NCI-H128 (cell line): ENCODE data around the gene CHCHD10.

Experiments used
- DNase-seq: peaks from one replicate; lab custom pipeline; 2025; ENCODE audit not compliant: unreplicated experiment; lab: John Stamatoyannopoulos, UW

CHCHD10 gene

GRCh38 chr22:23773483-23774113 lies 5.8 kb upstream of the CHCHD10 start:
- DNase-seq: no peak

- DNase-seq: no peak
Measured at GRCh38 chr22:23772649-23773473, 5.1 kb upstream of the CHCHD10 start, which contains the start of gene MMP11. Gene MMP11 (plus strand): TSS chr22:23772849. CDS start chr22:23772871, 22 bp downstream.

DNA sequence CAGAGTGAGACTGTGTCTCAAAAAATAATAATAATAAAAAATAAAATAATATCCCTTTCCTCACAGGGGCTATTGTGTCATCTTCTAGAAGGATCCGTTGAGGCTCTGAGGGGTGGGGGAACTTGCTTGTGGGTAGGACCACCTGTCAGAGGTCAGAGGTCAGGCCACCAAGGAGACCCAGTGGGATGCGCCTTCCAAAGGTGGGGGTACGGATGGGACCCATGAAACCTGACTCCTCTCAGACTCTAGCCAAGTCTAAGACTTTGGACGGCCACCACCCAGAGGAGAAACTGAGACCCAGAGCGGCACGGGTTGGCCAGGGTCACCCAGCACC lies 4.5 kb upstream of the CHCHD10 start:
- DNase-seq: no peak

- no peak for DNase-seq
Measured at GRCh38 chr22:23769321-23769965, 1.7 kb upstream of the CHCHD10 start.

DNA sequence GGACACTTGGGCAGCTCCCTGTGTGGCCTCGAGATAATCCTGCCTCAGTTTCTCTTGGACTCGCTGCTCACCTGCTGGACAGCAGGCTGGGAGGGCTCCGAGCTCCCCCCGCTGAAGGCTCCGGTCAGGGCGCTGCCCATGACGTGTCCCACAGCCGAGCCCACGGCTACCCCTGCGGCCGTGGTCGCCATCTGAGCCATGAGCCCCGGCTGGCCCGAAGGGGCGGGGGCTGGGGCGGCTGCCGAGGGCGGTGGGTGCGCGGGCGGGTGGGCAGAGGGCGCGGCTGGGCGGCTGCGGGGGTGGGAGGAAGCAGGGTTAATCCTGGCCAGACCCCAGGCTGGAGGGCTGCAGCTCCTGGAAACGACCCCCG lies 484 bp downstream of the CHCHD10 start:
- DNase-seq: no peak

GRCh38 chr22:23764899-23765881 lies 2.6 kb downstream of the CHCHD10 start:
- DNase-seq: no peak

- DNase-seq: no peak
Measured at GRCh38 chr22:23763954-23764353, 3.8 kb downstream of the CHCHD10 start.

DNA sequence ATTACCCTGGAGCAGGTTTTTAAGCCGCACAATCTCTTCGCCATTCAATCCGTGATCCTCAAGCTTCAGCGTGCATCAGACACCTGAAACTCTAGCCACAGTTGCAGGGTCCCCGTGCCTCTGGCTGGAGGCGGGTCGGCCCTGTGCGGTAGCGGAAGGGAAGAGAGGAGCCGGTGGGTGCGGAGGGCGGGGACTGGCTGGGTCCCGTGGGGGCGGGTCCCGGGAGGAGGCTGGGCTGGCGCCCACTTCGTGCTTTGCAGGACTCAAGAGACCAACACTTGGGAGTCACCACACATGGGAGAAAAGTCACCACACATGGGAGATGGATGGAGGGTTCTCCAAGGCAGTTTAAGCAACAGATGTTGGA lies 4.2 kb downstream of the CHCHD10 start:
- DNase-seq: no peak

- DNase-seq: no peak
Measured at GRCh38 chr22:23762842-23763578, 4.8 kb downstream of the CHCHD10 start, which contains the start of gene C22orf15. Gene C22orf15 (plus strand): TSS chr22:23762990. CDS start chr22:23763307, 317 bp downstream.

DNA sequence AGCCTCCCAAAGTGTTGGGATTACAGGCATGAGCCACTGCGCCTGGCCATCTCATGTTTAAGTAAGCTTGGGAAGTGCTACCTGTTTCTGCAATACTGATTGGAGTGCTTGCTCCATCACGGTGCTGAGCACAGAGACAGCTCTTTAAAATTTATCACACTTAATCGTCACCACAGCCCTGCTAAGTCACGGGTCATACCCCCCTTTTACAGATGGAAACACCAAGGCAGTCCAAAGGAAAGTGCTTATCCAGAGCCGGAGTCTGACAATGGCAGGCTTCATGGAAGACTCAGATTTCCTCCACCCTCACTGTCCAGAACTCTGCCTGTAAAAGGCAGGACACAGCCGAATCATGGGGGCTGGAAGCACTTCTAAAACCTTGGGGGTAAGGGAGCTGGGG lies 7.7 kb downstream of the CHCHD10 start:
- no peak for DNase-seq

GRCh38 chr22:23759566-23759965 lies 8.2 kb downstream of the CHCHD10 start:
- DNase-seq: no peak

- DNase-seq: no peak
Measured at GRCh38 chr22:23756891-23757290, 10.9 kb downstream of the CHCHD10 start.

DNA sequence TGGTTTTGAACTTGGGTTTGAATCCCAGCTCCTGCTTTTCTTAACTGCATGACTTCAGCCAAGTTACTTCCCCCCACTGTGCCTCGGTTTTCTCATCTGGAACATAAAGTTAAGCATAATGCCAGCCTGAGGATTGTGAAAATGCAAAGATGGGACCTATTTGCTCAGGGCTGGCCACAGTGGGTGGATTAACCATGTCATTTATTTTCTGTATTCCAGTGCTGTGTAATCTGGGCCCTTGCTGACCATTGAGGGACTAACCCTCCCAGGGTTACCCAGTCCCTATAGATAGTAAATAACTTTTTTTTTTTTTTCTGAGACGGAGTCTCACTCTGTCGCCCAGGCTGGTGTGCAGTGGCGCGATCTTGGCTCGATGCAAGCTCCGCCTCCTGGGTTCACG lies 12.1 kb downstream of the CHCHD10 start:
- no peak for DNase-seq

GRCh38 chr22:23754980-23755636 lies 12.7 kb downstream of the CHCHD10 start:
- no peak for DNase-seq

DNA sequence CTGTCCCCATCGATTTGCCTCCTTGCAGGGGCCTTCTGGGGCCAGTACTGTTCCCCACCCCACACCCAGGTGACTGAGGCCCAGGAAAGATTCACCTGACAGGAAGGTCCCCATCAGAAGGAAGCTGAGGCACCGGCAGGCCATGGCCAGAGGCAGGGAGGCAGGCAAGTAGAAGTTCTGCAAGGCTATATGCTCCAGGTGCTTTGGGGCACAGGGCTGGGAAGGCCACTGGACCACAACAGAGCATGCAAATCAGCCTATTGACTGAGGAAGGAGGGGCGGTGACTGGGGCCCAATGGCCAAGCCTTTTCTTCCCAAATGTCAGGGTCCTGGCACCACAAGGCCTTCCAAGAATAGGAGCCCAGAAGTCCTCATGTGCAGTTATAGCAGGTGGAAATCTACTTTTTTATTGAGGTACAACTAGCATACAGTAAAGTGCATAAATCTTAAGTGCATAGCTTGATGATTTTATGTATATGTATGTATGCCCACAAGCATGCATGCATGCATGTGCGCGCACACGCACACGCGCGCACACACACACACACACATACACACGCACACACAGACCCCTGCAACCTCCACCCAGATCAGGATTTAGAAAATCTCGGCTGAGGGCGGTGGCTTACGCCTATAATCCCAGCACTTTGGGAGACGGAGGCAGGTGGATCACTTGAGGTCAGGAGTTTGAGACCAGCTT lies 13.4 kb downstream of the CHCHD10 start, which contains the start of gene VPREB3:
TSS of gene VPREB3 (minus strand) at position 206 of the 700 bp plus-strand sequence. CDS start at position 144, 62 bp downstream.
- no peak for DNase-seq

DNA sequence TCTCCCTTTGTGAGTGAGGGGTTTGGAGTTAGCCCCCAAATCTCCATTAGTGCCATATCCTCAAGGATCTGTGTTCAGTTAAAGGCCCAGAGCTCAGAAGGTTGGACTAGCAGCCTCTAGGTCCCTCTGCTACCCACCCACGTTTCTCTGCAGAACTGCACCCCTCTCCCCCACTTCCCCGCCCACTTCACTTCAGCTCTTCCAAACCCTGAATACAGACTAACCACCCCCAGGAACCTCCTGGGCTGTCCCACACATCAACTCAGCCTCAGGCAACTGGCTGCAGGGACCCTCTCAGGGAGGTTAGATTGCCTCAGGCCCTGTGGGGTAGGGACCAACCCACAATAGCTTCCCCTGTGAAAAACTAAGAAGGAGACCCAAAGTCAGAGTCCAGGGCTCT lies 14.4 kb downstream of the CHCHD10 start:
- DNase-seq: no peak

DNA sequence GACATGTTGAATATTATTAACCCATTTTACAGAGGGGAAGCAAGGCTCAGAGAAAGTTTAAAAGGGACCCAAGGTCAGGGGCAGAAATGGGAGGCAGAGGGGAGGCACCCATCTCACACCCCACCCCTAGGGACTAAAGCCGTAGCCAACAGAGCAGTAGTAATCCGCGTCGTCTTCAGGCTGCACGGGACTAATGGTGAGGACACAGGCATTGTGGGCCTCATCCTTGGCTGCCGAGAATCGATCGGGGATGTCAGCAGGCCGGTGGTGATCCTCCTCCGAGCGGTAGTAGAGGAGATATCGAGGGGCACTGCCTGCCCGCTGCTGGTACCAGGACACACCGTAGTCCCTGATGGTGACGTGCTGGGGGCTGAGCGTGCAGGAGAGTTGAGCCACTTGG lies 15.0 kb downstream of the CHCHD10 start:
- no peak for DNase-seq

- DNase-seq: no peak
Measured at GRCh38 chr22:23752090-23752691, 15.6 kb downstream of the CHCHD10 start.
